Epithelial cell of umbilical artery (primary cell): Measurements from ENCODE around the gene PUSL1. TPM values are rescaled to one million over a fixed set of nuclear protein-coding genes. Genes with fewer than 3 reads are reported as not detected.

Experiments used
- total RNA-seq: library from RNA; depleted of rRNA; stranded (reverse); fragments of >200 nt; gene quantifications from 2 replicates; pipeline ENCODE4 v1.2.3, GENCODE V29; 2014

Gene PUSL1, protein sequence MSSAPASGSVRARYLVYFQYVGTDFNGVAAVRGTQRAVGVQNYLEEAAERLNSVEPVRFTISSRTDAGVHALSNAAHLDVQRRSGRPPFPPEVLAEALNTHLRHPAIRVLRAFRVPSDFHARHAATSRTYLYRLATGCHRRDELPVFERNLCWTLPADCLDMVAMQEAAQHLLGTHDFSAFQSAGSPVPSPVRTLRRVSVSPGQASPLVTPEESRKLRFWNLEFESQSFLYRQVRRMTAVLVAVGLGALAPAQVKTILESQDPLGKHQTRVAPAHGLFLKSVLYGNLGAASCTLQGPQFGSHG
- total RNA-seq: 15.5 and 17.2 TPM in 2 replicates

DNA sequence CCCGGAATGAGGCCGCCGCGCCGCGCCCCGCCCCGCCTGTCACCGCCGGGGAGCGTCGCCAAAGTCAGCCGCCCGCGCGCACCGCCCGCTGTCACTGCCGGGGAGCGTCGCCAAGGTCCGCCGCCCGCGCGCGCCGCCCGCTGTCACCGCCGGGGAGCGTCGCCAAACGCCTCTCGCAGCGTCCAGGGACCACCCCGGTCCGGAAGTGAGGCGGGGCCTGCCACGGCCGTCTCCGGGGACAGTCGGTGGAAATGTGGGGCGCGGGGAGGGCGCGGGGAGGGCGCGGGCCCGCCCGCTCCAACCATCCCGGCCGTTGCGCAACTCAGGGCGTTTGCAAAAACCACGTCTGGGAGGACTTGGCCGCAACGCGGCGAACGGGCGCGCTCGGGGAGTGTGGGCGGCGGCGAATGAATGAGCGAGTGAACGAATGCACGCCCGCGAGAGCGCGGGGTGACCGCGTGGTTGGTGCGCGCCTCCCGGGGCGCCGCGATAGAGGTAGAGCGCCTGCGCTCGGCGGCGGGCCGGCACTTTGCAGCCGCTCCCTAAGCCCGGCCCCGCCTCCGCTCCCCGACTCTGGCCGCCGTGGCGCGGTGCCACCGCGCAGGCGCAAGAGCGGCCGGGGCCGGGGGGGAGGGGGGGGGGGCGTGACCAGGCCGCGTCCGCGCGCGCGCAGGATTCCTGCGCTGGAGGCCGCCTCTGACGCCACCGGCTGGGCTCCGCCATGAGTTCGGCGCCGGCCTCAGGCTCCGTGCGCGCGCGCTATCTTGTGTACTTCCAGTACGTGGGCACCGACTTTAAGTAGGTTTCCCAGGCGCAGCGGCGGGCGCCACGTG is at the start of gene PUSL1, which contains the start of gene ACAP3:
Gene PUSL1 (plus strand): TSS at position 675 of the 833 bp plus-strand sequence. CDS start 47 bp downstream, at position 722.
Gene ACAP3 (minus strand): TSS at position 8 of the 833 bp plus-strand sequence. CDS start 115 bp downstream, outside the sequence.

DNA sequence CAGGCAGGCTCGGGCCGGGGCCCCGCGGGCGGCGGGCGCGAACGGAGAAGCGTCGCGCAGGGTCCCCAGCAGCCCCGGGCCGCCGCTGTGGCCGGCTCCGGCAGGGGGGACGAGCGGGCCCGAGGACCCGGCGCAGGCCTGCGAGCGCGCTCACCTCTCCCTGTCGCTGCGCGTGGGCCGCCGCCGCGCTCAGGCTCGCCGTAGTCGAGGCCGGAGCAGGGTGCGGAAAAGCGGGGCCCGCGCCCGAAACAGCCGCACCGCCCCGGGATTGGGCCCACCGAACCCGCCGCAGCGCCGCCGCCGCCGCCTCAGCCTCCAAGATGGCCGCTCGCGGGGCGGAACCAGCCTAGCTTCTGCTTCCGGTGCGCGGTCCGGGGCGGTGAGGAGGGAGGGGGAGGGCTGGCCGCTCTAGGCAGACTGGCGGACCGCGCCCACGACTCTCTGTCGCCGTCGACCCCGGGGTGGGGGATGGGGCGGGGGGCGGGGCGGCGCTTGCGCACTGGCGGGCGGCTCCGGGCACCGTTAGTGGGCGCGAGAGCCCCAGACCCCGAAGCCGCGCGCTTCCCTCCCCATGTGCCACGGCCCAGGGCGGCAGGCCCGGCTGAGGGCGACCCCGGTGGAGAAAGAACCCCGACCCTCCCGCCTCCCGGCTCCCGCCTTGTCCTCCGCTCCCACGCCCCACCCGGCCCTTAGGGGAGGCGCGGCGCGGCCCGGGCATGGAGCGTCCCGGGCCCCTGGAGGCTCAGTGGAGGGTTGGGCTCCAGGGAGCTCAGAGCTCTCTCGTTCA is 34.7 kb upstream of the PUSL1 start, which contains the start of gene UBE2J2:
Gene UBE2J2 (minus strand): TSS at position 343 of the 787 bp plus-strand sequence. CDS start 5,862 bp downstream, outside the sequence.

DNA sequence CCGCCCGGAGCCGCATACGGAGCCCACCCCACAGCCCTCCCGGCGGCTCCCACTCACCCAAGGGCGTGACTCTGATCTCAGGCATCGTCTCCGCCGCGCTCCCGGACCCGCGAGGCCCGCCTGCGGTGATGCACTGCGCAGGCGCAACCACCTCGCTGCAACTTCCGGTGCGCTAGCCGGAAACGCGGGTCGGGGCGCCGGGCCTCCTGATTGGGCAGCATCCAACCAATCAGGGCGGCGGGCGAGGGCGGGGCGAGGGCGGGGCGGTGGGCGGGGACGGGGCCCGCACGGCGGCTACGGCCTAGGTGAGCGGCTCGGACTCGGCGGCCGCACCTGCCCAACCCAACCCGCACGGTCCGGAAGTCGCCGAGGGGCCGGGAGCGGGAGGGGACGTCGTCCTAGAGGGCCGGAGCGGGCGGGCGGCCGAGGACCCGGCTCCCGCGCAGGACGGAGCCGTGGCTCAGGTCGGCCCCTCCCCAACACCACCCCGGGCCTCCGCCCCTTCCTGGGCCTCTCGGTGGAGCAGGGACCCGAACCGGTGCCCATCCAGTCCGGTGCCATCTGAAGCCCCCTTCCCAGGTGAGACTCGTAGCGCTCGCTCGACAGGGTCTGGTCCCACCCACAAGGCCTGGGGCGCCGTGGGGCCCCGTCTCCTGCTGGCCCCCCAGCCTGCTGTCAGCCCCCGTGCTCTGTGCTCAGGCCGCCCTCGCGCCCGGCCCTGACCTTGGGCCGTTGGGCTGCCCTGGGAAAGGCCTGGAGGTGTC is 16.3 kb downstream of the PUSL1 start, which contains the start of the genes CPTP and INTS11:
Gene CPTP (plus strand): TSS at position 279 of the 764 bp plus-strand sequence. CDS start 2,109 bp downstream, outside the sequence.
Gene INTS11 (minus strand): TSS at position 137 of the 764 bp plus-strand sequence. CDS start 52 bp downstream, at position 85.

DNA sequence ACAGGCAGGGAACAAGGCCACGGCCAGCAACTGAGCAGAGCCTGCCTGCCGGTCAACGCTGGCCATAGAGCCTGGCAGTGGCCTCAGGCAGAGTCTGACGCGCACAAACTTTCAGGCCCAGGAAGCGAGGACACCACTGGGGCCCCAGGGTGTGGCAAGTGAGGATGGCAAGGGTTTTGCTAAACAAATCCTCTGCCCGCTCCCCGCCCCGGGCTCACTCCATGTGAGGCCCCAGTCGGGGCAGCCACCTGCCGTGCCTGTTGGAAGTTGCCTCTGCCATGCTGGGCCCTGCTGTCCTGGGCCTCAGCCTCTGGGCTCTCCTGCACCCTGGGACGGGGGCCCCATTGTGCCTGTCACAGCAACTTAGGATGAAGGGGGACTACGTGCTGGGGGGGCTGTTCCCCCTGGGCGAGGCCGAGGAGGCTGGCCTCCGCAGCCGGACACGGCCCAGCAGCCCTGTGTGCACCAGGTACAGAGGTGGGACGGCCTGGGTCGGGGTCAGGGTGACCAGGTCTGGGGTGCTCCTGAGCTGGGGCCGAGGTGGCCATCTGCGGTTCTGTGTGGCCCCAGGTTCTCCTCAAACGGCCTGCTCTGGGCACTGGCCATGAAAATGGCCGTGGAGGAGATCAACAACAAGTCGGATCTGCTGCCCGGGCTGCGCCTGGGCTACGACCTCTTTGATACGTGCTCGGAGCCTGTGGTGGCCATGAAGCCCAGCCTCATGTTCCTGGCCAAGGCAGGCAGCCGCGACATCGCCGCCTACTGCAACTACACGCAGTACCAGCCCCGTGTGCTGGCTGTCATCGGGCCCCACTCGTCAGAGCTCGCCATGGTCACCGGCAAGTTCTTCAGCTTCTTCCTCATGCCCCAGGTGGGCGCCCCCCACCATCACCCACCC is 22.9 kb downstream of the PUSL1 start, which contains the start of gene TAS1R3:
Gene TAS1R3 (plus strand): TSS at position 213 of the 898 bp plus-strand sequence. CDS start 66 bp downstream, at position 279.

DNA sequence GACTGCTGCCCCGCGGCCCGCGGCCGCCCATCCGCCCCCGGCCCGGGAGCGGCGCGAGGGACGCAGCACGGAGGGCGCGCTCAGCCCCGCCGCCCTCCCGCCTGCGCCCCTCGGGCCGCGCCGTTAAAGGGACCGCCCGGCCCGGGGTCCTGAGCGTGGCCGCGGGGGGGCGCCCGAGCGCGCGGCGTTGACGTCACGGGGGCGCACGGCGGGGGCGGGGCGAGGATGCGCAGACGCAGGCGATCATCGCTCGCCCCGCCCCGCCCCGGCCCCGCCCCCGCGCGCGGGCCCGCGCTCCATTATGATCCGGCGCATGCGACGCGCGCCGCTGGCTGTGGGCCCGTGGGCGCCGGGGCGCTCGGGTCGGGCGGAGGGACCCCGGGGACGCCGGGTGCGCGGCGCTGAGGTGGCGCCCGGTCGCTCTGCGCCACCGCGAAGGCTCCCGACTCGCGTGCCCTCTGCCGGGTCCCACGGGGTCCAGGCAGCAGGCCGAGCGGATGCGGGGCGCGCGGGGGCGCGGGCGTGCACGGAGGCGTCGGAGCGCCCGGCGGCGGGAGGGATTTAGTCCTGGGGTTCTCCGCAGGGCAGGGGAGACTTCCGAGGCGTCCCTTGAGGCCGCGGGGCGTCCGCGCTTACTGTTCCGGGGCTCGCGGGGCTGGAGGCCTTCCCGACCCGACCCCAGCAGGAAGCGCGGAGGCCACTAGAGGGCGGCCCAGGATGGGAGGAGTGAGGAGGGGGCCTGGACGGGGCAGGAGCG is 41.0 kb downstream of the PUSL1 start, which contains the start of gene DVL1:
Gene DVL1 (minus strand): TSS at position 163 of the 757 bp plus-strand sequence. CDS start 353 bp downstream, outside the sequence.

DNA sequence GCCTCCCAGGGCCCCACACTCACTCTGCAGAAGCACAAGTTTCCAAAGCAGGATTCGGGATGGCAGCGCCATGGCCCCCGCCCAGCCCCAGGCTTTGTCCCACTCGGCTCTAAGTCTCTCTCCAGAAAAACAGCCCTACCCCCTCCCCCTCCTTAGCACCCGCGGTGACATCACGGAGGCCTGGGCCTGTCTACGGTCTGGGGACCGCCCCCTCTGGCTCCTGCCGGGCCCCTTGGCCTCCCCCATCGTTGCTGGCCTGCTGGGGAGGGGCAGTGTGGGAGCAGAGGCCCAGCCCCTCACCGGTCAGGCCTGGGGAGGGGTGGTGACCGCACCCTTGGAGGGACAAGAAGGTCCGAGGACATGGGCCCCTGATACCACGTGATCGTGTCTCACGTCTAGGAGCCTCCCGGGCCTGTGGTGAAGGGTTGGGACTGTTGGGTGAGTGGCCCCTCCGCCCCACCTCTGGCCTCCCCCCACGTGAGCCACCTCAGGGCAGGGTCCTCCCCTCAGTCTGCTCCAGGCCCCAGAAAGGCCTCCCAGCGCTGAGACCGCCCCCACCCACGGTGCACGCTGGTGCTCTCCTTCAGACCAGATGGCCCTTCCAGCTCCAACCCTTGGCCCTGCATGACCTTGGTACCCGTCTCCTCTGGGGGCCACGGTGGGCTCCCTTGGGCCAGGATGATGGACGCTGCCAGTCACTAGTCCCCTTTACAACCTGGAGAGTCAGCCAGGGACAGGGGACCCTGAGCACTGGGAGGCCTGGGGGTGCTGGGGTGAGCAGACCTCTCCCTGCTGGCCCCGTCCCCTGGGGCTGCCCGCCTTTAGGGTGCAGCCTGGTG is 50.3 kb downstream of the PUSL1 start, which contains the start of gene MXRA8:
Gene MXRA8 (minus strand): TSS at position 123 of the 839 bp plus-strand sequence. CDS start 51 bp downstream, at position 72.

Other genes starting within 250 kb of the PUSL1 start
- not detected in 2 replicates for gene RNF223, start 234.3 kb upstream of the PUSL1 start, total RNA-seq
- gene C1orf159, start 192.5 kb upstream of the PUSL1 start, total RNA-seq: 5.2 and 5.9 TPM in 2 replicates
- not detected in 2 replicates for gene TTLL10, start 134.7 kb upstream of the PUSL1 start, total RNA-seq
- gene TNFRSF18, start 102.0 kb upstream of the PUSL1 start, total RNA-seq: not detected in 2 replicates
- 0.61 and 0.65 TPM in 2 replicates for gene TNFRSF4, start 94.4 kb upstream of the PUSL1 start, total RNA-seq
- 78.0 and 108 TPM in 2 replicates for gene SDF4, start 76.6 kb upstream of the PUSL1 start, total RNA-seq
- 20.8 and 35.1 TPM in 2 replicates for gene B3GALT6, start 76.4 kb upstream of the PUSL1 start, total RNA-seq
- 0.32 and 0.76 TPM in 2 replicates for gene C1QTNF12, start 61.9 kb upstream of the PUSL1 start, total RNA-seq
- 41.3 and 52.3 TPM in 2 replicates for gene UBE2J2, start 34.7 kb upstream of the PUSL1 start, total RNA-seq
- 0.32 and 0.46 TPM in 2 replicates for gene SCNN1D, start 28.2 kb upstream of the PUSL1 start, total RNA-seq
- 13.1 and 23.1 TPM in 2 replicates for gene ACAP3, start 667 bp upstream of the PUSL1 start, total RNA-seq
- gene INTS11, start 16.1 kb downstream of the PUSL1 start, total RNA-seq: 41.3 and 52.6 TPM in 2 replicates
- 9.0 and 11.4 TPM in 2 replicates for gene CPTP, start 16.2 kb downstream of the PUSL1 start, total RNA-seq
- gene TAS1R3, start 22.7 kb downstream of the PUSL1 start, total RNA-seq: under 0.01 and 0.30 TPM in 2 replicates
- 39.2 and 48.4 TPM in 2 replicates for gene DVL1, start 40.8 kb downstream of the PUSL1 start, total RNA-seq
- gene MXRA8, start 50.0 kb downstream of the PUSL1 start, total RNA-seq: 1.6 and 2.1 TPM in 2 replicates
- 113 and 146 TPM in 2 replicates for gene AURKAIP1, start 66.6 kb downstream of the PUSL1 start, total RNA-seq
- 82.2 and 111 TPM in 2 replicates for gene CCNL2, start 90.7 kb downstream of the PUSL1 start, total RNA-seq
- 122 and 126 TPM in 2 replicates for gene MRPL20, start 98.7 kb downstream of the PUSL1 start, total RNA-seq
- gene ANKRD65, start 112.7 kb downstream of the PUSL1 start, total RNA-seq: under 0.01 TPM in 1 of 2 replicates, not detected in the other
- gene VWA1, start 127.1 kb downstream of the PUSL1 start, total RNA-seq: 0.91 and 1.6 TPM in 2 replicates
- not detected in 2 replicates for gene ATAD3C, start 141.1 kb downstream of the PUSL1 start, total RNA-seq
- 28.1 and 28.3 TPM in 2 replicates for gene ATAD3B, start 163.2 kb downstream of the PUSL1 start, total RNA-seq
- gene ATAD3A, start 203.6 kb downstream of the PUSL1 start, total RNA-seq: 39.5 and 49.0 TPM in 2 replicates
- gene TMEM240, start 232.0 kb downstream of the PUSL1 start, total RNA-seq: 2.9 and 4.1 TPM in 2 replicates